Sigmoid colon (tissue), 4 donors: ENCODE data around the gene KRT36.

Experiments used
- POLR2AphosphoS5 ChIP-seq, 4 donors: sonication (generic); formaldehyde crosslinking; IDR thresholded peaks; one replicate each; pipeline ENCODE4 v1.6.1; 2017; ENCODE audit warnings: antibody characterized with exemption in 4 of 4
- TF ChIP-seq, protein P1 (sequence below), 4 experiments: fragments of 450-650 bp in 3 of 4; fragments of 200-600 bp in 1 of 4; IDR thresholded peaks; one replicate each; pipeline ENCODE4 v1.5.1; 2016 to 2019; ENCODE audit warnings: antibody characterized with exemption in 4 of 4, mild to moderate bottlenecking in 3 of 4, moderate library complexity in 2 of 4

DNA sequence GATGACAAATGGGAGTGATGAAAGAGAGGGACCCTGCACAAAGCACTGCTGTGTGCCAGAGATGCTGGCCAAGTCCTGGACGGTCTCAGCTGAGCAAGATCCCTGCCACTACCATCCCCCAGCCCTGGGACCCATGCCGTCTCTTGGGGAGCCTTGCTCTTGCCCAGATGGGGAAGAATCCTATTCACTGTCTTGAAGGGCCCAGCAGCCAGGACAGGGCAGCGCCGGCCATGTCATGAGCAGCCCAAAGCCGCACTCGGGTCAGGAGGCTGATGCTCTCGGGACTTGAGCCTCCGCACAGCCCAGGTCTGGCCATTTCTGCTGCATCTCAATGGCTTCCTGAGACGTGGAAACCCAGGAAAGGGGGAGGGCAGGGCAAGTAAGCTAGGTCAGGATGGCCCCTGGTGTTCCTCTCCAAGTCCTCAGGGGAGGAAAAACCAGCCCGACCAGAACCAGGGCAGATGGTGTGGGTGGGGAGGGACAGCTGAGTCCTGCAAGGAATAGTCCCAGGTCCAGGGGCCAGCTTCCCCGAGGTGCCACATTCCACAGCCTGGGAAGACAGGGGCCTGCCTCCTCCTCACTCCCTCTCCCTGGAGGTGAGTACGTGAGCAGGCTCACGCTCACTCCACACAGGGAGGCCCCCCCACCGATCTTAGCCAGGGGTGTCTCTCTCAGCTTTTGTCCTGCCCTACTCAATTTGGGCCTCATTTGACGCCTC is 46.2 kb upstream of the KRT36 start:
- TF ChIP-seq, protein P1, sequence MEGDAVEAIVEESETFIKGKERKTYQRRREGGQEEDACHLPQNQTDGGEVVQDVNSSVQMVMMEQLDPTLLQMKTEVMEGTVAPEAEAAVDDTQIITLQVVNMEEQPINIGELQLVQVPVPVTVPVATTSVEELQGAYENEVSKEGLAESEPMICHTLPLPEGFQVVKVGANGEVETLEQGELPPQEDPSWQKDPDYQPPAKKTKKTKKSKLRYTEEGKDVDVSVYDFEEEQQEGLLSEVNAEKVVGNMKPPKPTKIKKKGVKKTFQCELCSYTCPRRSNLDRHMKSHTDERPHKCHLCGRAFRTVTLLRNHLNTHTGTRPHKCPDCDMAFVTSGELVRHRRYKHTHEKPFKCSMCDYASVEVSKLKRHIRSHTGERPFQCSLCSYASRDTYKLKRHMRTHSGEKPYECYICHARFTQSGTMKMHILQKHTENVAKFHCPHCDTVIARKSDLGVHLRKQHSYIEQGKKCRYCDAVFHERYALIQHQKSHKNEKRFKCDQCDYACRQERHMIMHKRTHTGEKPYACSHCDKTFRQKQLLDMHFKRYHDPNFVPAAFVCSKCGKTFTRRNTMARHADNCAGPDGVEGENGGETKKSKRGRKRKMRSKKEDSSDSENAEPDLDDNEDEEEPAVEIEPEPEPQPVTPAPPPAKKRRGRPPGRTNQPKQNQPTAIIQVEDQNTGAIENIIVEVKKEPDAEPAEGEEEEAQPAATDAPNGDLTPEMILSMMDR (IDR thresholded peaks at IDR 0.05): no peak
- TF ChIP-seq POLR2AphosphoS5 (IDR thresholded peaks at IDR 0.05): no peak
